MM.1S (cell line): ENCODE measurements around the gene SLC22A8.

Experiments used
- DNase-seq: peaks from one replicate; pipeline ENCODE4 v3.0.0-alpha.2; 2015
- H2AFZ ChIP-seq: fragments of 300-600 bp; sonication (generic); 2 replicates; pipeline ENCODE4 v1.6.0; 2016; ENCODE audit warnings: antibody characterized with exemption, low read length
- H3F3A ChIP-seq: fragments of 300-600 bp; sonication (generic); 2 replicates; pipeline ENCODE4 v1.6.1; 2016; ENCODE audit warnings: mild to moderate bottlenecking, antibody characterized with exemption, low read length, moderate library complexity, mixed read lengths; ENCODE audit not compliant: insufficient read depth
- H3K27ac ChIP-seq: fragments of 300-600 bp; sonication (generic); 2 replicates; pipeline ENCODE4 v1.5.1; 2016; ENCODE audit warnings: mild to moderate bottlenecking, low read length
- H3K27me3 ChIP-seq: fragments of 300-600 bp; sonication (generic); replicated peaks from 2 replicates; pipeline ENCODE4 v1.6.0; 2016; ENCODE audit warnings: low read length; ENCODE audit not compliant: insufficient read depth
- H3K36me3 ChIP-seq: fragments of 300-600 bp; sonication (generic); replicated peaks from 2 replicates; pipeline ENCODE4 v1.6.1; 2016; ENCODE audit warnings: mild to moderate bottlenecking, low read length, mixed read lengths; ENCODE audit not compliant: insufficient read depth
- H3K4me1 ChIP-seq: fragments of 300-600 bp; sonication (generic); 2 replicates; pipeline ENCODE4 v1.6.1; 2016; ENCODE audit warnings: low read length, mixed read lengths
- H3K4me2 ChIP-seq: fragments of 300-600 bp; sonication (generic); 2 replicates; pipeline ENCODE4 v1.6.0; 2016; ENCODE audit warnings: low read depth, low read length
- H3K4me3 ChIP-seq: fragments of 300-600 bp; sonication (generic); 2 replicates; pipeline ENCODE4 v1.5.1; 2016; ENCODE audit warnings: low read length, mixed read lengths
- H3K79me2 ChIP-seq: fragments of 300-600 bp; sonication (generic); 2 replicates; pipeline ENCODE4 v1.6.1; 2016; ENCODE audit warnings: mixed run types, low read length, mixed read lengths
- H3K9ac ChIP-seq: fragments of 300-600 bp; sonication (generic); 2 replicates; pipeline ENCODE4 v1.6.1; 2016; ENCODE audit warnings: low read length, mixed read lengths
- H3K9me2 ChIP-seq: fragments of 300-600 bp; sonication (generic); replicated peaks from 2 replicates; pipeline ENCODE4 v1.6.1; 2016; ENCODE audit warnings: mild to moderate bottlenecking, low read length, mixed read lengths; ENCODE audit not compliant: insufficient read depth
- H3K9me3 ChIP-seq: fragments of 300-600 bp; sonication (generic); replicated peaks from 2 replicates; pipeline ENCODE4 v1.6.1; 2016; ENCODE audit warnings: mild to moderate bottlenecking, low read length, mixed read lengths; ENCODE audit not compliant: insufficient read depth
- H4K20me1 ChIP-seq: fragments of 300-600 bp; sonication (generic); 2 replicates; pipeline ENCODE4 v1.6.1; 2016; ENCODE audit warnings: mild to moderate bottlenecking, low read length, moderate library complexity, mixed read lengths; ENCODE audit not compliant: insufficient read depth
- CTCF ChIP-seq: fragments of 300-600 bp; sonication (generic); IDR thresholded peaks from 2 replicates; pipeline ENCODE4 v1.5.1; 2016; ENCODE audit warnings: antibody characterized with exemption, low read length, mixed read lengths
- EZH2 ChIP-seq: fragments of 300-600 bp; sonication (generic); optimal IDR thresholded peaks from 2 replicates; pipeline ENCODE3; 2017; ENCODE audit warnings: low read depth, mild to moderate bottlenecking, antibody characterized with exemption, low read length, mixed read lengths
- EZH2phosphoT487 ChIP-seq: fragments of 300-600 bp; sonication (generic); IDR thresholded peaks from 2 replicates; pipeline ENCODE4 v1.6.1; 2018; ENCODE audit warnings: antibody characterized with exemption, low read length

SLC22A8 gene

GRCh38 chr11:62959422-62959980 is 56.1 kb downstream of the SLC22A8 start:
- DNase-seq = no peak
- H3K27ac ChIP-seq = no peak overlapping the region
- no peaks in the 10 kb centered on the region for H3K36me3 ChIP-seq
- no peak overlapping the region for H3K4me3 ChIP-seq
- no peaks in the 10 kb centered on the region for H3K4me1 ChIP-seq
- no peaks in the 10 kb centered on the region for H3K27me3 ChIP-seq
- H3K79me2 ChIP-seq = no peaks in the 10 kb centered on the region
- H3K9me3 ChIP-seq = no peaks in the 10 kb centered on the region
- H3K4me2 ChIP-seq = no peak overlapping the region
- TF ChIP-seq EZH2phosphoT487 = no peak
- TF ChIP-seq EZH2 = no peak
- TF ChIP-seq CTCF = no peak
- no peaks in the 10 kb centered on the region for H3K9me2 ChIP-seq
- H3F3A ChIP-seq = no peaks in the 10 kb centered on the region
- H4K20me1 ChIP-seq = no peaks in the 10 kb centered on the region
- no peak overlapping the region for H2AFZ ChIP-seq
- no peak overlapping the region for H3K9ac ChIP-seq

GRCh38 chr11:62958547-62959421 is 56.9 kb downstream of the SLC22A8 start:
- Histone ChIP-seq H3K4me2 (no peak overlapping the region), H3K27ac (no peak overlapping the region)
- DNase-seq = no peak

DNA sequence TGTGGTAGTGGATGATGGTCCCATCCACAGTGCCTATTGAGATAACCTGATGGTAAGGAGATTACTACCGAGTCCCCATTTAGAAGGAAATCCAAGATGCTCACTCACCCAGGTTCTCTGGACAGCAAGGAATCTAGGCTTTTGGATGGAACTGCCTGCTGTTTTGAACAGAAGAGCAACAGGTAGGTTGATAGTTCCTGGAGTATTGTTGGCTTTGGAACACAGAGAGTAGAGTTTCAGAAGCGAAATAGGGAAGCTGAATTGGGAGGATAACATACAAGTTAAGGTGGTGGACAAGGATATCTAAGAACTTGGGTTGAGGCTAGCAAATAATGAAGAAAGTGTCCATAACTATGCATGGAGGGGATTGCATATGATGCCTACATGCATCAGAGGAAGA is 58.5 kb downstream of the SLC22A8 start:
- Histone ChIP-seq H3K9ac (no peak overlapping the region), H3K9me2 (no peaks in the 10 kb centered on the region), H3K27ac (no peak overlapping the region), H3K36me3 (no peaks in the 10 kb centered on the region), H2AFZ (no peak overlapping the region), H3K9me3 (no peaks in the 10 kb centered on the region), H3K4me1 (no peaks in the 10 kb centered on the region), H3K79me2 (no peaks in the 10 kb centered on the region), H3F3A (no peaks in the 10 kb centered on the region), H3K27me3 (no peaks in the 10 kb centered on the region), H4K20me1 (no peaks in the 10 kb centered on the region), H3K4me3 (no peak overlapping the region), H3K4me2 (no peak overlapping the region)
- DNase-seq = no peak
- no peak for TF ChIP-seq EZH2phosphoT487
- no peak for TF ChIP-seq CTCF
- TF ChIP-seq EZH2 = no peak

More at GRCh38 chr11:62958547-62959421, 56.9 kb downstream of the SLC22A8 start:
- Histone ChIP-seq H3F3A (no peaks in the 10 kb centered on the region), H3K4me3 (no peak overlapping the region), H4K20me1 (no peaks in the 10 kb centered on the region), H3K9ac (no peak overlapping the region), H3K79me2 (no peaks in the 10 kb centered on the region), H3K9me2 (no peaks in the 10 kb centered on the region), H3K9me3 (no peaks in the 10 kb centered on the region), H3K4me1 (no peaks in the 10 kb centered on the region), H2AFZ (no peak overlapping the region), H3K27me3 (no peaks in the 10 kb centered on the region), H3K36me3 (no peaks in the 10 kb centered on the region)
- no peak for TF ChIP-seq CTCF
- TF ChIP-seq EZH2 = no peak
- no peak for TF ChIP-seq EZH2phosphoT487
